Activated T-cell treated with anti-CD3 and anti-CD28 coated beads, Interleukin-2, amount 50 U/mL, for 4 hours (primary cell): Measurements from ENCODE around the gene BEX3. TPM values are rescaled to one million over a fixed set of nuclear protein-coding genes. Genes with fewer than 3 reads are reported as not detected.
"Not testable (repeated sequence)": the region's sequence is repeated elsewhere in the genome, so short reads cannot be mapped to it uniquely, and the experiment has no call there.

Experiments
- ATAC-seq, 2 donors: fragments of 200-7000 bp; cut with Tn5 transposase; one replicate each; pipeline ENCODE4 v1.10.0; 2021
- DNase-seq: peaks from one replicate; pipeline ENCODE4 v3.0.0-alpha.2; 2020
- H3K27me3 Mint-ChIP-seq: one replicate; pipeline ENCODE4 v1.8.0; 2021; ENCODE audit warnings: low read depth, mixed read lengths
- H3K36me3 Mint-ChIP-seq: one replicate; pipeline ENCODE4 v1.8.0; 2022; ENCODE audit warnings: mixed read lengths; ENCODE audit not compliant: insufficient read depth
- H3K4me1 Mint-ChIP-seq: one replicate; pipeline ENCODE4 v1.8.0; 2021; ENCODE audit warnings: low read depth, mixed read lengths
- H3K4me3 Mint-ChIP-seq: one replicate; pipeline ENCODE4 v1.8.0; 2021; ENCODE audit warnings: mild to moderate bottlenecking, moderate library complexity, mixed read lengths
- H3K9me3 Mint-ChIP-seq: one replicate; pipeline ENCODE4 v1.8.0; 2021; ENCODE audit warnings: mixed read lengths
- total RNA-seq, 3 donors: library from RNA; stranded (reverse); gene quantifications; one replicate each; pipeline ENCODE4 v1.2.1, GENCODE V29; 2021

The BEX3 gene
- total RNA-seq, 3 donors from 2014 or later, result 6.8 to 9.1 (median 7.6) TPM

DNA sequence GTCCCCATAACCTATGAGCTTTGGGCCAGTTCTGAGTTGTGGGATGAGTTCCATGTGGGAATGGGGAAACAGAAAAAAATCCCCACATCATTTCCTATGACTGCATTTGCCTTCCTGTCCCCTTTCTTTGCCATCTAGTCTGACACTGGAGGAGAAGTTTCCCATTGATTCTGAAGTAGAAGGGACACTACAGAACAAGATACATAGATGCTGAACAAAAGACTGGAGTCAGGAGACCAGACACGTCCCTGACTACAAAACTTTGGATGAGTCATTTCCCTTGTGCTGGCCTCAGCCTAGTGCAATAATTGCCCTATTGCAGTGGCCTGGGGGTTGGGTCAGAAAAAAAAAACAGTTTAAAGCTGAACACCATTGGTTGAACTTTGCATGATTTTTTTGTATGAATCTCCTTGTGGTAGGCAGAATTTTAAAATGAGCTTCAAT is 22.1 kb downstream of the BEX3 start:
- H3K4me3 Mint-ChIP-seq, result no peak overlapping the region
- no peaks in the 10 kb centered on the region for H3K9me3 Mint-ChIP-seq
- no peaks in the 10 kb centered on the region for H3K27me3 Mint-ChIP-seq
- no peaks in the 10 kb centered on the region for H3K4me1 Mint-ChIP-seq
- no peak for ATAC-seq
- no peak for DNase-seq
- H3K36me3 Mint-ChIP-seq, result no peaks in the 10 kb centered on the region

DNA sequence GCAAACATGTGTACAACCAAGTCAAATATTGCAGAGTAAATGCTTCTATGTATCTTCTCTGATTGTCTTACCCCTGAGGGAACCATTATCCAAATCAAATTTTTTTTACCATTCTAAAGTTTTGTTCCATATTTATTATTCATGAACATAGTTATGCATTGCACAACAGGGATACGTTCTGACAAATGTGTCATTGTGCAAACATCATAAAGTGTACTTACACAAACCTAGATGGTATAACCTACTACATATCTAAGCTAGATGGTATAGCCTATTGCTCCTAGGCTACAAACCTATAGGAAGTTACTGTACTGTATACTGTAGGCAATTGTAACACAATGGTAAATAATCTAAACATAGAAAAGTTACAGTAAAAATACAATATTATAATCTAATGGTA is 23.4 kb downstream of the BEX3 start:
- DNase-seq (no peak), ATAC-seq (no peak)
- Mint-ChIP-seq H3K36me3 (no peaks in the 10 kb centered on the region), H3K4me3 (no peak overlapping the region), H3K9me3 (no peaks in the 10 kb centered on the region), H3K4me1 (peaks cover 3% of the 10 kb centered on the region), H3K27me3 (no peaks in the 10 kb centered on the region)

- ATAC-seq (no peak), DNase-seq (no peak)
- H3K36me3 Mint-ChIP-seq, result no peaks in the 10 kb centered on the region
- no peak overlapping the region for H3K4me3 Mint-ChIP-seq
- peaks cover 3% of the 10 kb centered on the region for H3K4me1 Mint-ChIP-seq
- no peaks in the 10 kb centered on the region for H3K9me3 Mint-ChIP-seq
- no peaks in the 10 kb centered on the region for H3K27me3 Mint-ChIP-seq
Measured at GRCh38 chrX:103400931-103401330, 24.6 kb downstream of the BEX3 start.

GRCh38 chrX:103404231-103405008 is 28.1 kb downstream of the BEX3 start:
- Mint-ChIP-seq H3K27me3 (no peaks in the 10 kb centered on the region), H3K36me3 (no peaks in the 10 kb centered on the region), H3K4me3 (peak overlapping the region; percentile 80), H3K9me3 (no peaks in the 10 kb centered on the region), H3K4me1 (peaks cover 3% of the 10 kb centered on the region)
- peak; percentile 4 to 37 for ATAC-seq
- DNase-seq, result no peak

GRCh38 chrX:103405009-103405333 is 28.6 kb downstream of the BEX3 start:
- DNase-seq (no peak), ATAC-seq (no peak)
- no peaks in the 10 kb centered on the region for H3K36me3 Mint-ChIP-seq
- H3K27me3 Mint-ChIP-seq, result no peaks in the 10 kb centered on the region
- no peaks in the 10 kb centered on the region for H3K9me3 Mint-ChIP-seq
- peaks cover 3% of the 10 kb centered on the region for H3K4me1 Mint-ChIP-seq
- peak overlapping the region; percentile 80 for H3K4me3 Mint-ChIP-seq

GRCh38 chrX:103406256-103406655 is 29.9 kb downstream of the BEX3 start:
- peaks cover 3% of the 10 kb centered on the region for H3K4me1 Mint-ChIP-seq
- no peak overlapping the region for H3K4me3 Mint-ChIP-seq
- H3K27me3 Mint-ChIP-seq, result no peaks in the 10 kb centered on the region

GRCh38 chrX:103407776-103408175 is 31.4 kb downstream of the BEX3 start:
- Mint-ChIP-seq H3K9me3 (no peaks in the 10 kb centered on the region), H3K4me3 (no peak overlapping the region), H3K27me3 (no peaks in the 10 kb centered on the region), H3K4me1 (peaks cover 3% of the 10 kb centered on the region), H3K36me3 (no peaks in the 10 kb centered on the region)
- DNase-seq, result no peak
- no peak for ATAC-seq

More at GRCh38 chrX:103406256-103406655, 29.9 kb downstream of the BEX3 start:
- DNase-seq (no peak), ATAC-seq (no peak)
- H3K36me3 Mint-ChIP-seq, result no peaks in the 10 kb centered on the region
- H3K9me3 Mint-ChIP-seq, result no peaks in the 10 kb centered on the region

DNA sequence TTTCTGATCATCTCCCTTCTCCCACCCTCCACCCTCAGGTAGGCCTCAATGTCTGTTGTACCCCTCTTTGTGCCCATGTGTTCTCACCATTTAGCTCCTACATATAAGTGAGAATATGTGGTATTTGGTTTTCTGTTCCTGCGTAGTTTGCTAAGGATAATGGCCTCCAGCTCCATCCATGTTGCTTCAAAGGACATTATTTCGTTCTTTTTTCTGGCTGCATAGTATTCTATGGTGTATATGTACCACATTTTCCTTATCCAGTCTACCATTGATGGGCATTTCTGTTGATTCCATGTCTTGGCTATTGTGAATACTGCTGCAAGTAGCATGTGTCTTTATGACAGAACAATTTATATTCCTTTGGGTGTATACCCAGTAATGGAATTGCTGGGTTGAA is 35.4 kb downstream of the BEX3 start:
- DNase-seq, H3K4me3 Mint-ChIP-seq, H3K36me3 Mint-ChIP-seq, ATAC-seq, H3K4me1 Mint-ChIP-seq, H3K9me3 Mint-ChIP-seq, H3K27me3 Mint-ChIP-seq: not testable (repeated sequence)

DNA sequence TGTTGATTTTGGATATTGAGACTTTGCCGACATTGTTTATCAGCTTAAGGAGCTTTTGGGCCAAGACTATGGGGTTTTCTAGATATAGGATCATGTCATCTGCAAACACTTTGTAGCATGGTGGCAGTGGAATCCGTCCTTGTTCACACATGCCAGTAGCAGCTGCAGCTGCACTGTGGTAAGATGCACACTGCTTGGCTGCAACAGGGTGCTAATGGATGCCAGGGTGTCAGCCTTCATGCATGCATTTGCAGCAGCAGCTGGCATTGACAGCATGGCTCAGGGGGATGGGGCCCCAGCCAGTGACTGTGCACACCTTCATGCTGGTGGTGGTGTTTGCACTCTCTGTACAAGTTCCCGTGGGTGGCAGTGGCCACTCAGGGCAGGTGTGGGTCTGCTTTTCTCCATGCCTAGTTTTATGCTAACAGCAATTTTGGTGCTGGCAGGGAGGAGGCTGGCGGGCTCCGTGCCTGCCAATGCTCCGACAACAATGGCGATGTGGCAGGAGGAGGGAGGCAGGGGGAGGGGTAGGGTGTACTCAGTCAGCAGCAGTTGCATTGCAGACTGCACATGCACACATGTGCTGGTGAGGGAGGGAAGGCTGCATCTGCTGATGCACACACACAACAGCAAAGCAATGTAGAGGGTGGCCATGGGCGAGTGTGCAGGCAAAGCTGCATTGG is 37.5 kb downstream of the BEX3 start:
- ATAC-seq (no peak), DNase-seq (no peak)
- Mint-ChIP-seq H3K4me1 (peaks cover 7% of the 10 kb centered on the region), H3K36me3 (no peaks in the 10 kb centered on the region), H3K27me3 (no peaks in the 10 kb centered on the region), H3K9me3 (no peaks in the 10 kb centered on the region), H3K4me3 (no peak overlapping the region)

DNA sequence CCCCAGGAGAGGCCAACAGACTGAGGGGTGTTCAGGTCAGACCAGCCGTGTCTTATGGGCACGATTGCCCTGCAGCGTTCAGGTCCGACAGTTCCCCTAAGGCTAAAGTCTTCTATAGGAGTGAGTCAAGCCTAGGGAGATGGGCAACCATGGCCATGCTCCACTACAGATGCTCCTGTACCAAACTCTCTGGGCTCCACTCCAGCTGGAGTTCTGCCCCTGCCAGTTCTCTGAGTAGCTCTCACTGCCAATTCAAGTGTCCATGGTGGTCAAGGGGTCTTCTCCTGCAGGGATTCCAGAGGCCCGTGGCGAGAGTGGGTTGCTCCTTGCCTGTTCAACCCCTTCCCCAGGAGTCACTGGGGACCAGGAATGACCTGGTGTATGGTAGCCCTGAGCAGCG is 38.2 kb downstream of the BEX3 start:
- H3K9me3 Mint-ChIP-seq, result no peaks in the 10 kb centered on the region
- no peaks in the 10 kb centered on the region for H3K27me3 Mint-ChIP-seq
- no peak for ATAC-seq
- peaks cover 7% of the 10 kb centered on the region for H3K4me1 Mint-ChIP-seq
- DNase-seq, result no peak
- H3K36me3 Mint-ChIP-seq, result no peaks in the 10 kb centered on the region
- H3K4me3 Mint-ChIP-seq, result no peak overlapping the region

DNA sequence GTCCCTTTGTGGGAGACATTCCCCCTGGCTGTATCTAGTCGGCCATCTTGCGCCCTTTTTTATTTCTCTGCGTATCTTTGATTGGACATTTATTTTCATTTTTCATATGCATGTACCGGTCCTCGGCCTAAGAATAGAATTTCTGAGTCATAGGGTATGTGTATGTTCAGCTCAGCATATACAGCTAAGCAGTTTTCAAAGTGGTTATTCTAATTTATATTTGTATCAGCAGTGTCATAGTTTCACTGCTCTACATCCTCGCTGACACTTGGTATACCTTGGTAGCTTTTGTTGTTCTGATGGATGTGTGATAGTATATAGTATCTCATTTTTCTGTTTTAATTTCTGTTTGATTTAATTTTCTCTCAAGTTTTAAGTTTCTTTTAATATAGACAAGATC is 38.7 kb downstream of the BEX3 start:
- Mint-ChIP-seq H3K27me3 (no peaks in the 10 kb centered on the region), H3K9me3 (no peaks in the 10 kb centered on the region), H3K4me1 (peaks cover 7% of the 10 kb centered on the region), H3K4me3 (no peak overlapping the region), H3K36me3 (no peaks in the 10 kb centered on the region)
- ATAC-seq (no peak), DNase-seq (no peak)

DNA sequence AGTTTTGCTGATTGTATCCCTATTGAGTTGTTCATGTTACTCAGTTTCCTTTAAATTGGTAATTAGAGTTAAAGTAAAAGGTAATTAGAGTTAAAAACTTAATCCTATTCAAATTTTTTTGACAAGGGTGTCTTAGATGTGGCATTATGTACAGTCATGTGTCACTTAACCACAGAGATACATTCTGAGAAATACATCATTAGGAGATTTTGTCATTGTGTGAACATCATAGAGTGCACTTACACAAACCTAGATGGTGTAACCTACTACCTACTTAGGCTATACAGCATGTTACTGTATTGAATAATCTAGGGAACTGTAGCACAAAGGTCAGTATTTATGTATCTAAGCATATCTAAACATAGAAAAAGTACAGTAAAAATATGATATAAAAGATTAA is 39.2 kb downstream of the BEX3 start:
- peak in 1 of 2 donors; percentile 43 for ATAC-seq
- H3K27me3 Mint-ChIP-seq, result no peaks in the 10 kb centered on the region

DNA sequence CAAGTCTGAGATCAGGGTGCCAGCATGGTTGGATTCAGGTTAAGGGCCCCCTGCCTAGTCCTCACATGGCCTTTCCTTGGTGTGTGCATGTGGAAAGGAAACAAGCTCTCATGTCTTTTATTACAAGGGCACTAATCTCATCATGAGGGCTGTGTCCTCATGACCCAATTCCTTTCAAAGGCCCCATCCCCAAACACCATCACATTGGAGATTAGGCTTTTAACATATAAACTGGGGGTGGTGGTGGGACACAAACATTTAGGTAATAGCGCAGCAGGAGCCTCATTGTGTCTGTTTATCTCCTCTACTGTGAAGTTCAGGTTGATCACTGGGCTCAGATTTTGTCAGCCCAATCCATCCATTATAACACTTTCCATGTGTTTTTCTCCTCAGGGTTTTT is 41.0 kb downstream of the BEX3 start:
- no peaks in the 10 kb centered on the region for H3K9me3 Mint-ChIP-seq
- H3K4me1 Mint-ChIP-seq, result peaks cover 7% of the 10 kb centered on the region
- DNase-seq, result no peak
- no peak for ATAC-seq
- no peak overlapping the region for H3K4me3 Mint-ChIP-seq
- H3K36me3 Mint-ChIP-seq, result no peaks in the 10 kb centered on the region
- no peaks in the 10 kb centered on the region for H3K27me3 Mint-ChIP-seq

More for the DNA sequence above, 39.2 kb downstream of the BEX3 start:
- no peak for DNase-seq
- Mint-ChIP-seq H3K4me3 (no peak overlapping the region), H3K36me3 (no peaks in the 10 kb centered on the region), H3K4me1 (peaks cover 7% of the 10 kb centered on the region), H3K9me3 (no peaks in the 10 kb centered on the region)

DNA sequence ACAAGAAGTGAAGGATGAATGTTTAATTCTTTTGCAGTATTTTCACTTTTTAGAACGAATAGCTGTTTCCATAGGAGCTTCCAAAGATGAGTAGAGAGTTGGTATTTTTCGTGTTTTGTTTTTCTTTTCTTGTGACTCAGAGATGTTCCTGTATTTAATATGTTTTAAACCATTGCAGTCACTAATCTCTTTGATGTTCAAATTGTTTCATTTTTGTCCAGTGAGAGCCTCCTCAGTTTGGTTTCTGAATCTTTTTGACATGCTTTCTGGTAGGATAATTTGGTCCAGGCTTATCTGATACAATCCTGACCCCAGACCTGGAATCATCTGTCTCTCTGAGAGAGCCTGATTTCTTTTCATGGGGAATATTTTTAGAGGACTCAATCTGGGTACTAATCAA is 41.6 kb downstream of the BEX3 start:
- H3K9me3 Mint-ChIP-seq, result no peaks in the 10 kb centered on the region
- DNase-seq, result no peak
- ATAC-seq, result no peak
- no peaks in the 10 kb centered on the region for H3K36me3 Mint-ChIP-seq
- peaks cover 7% of the 10 kb centered on the region for H3K4me1 Mint-ChIP-seq
- no peaks in the 10 kb centered on the region for H3K27me3 Mint-ChIP-seq
- H3K4me3 Mint-ChIP-seq, result no peak overlapping the region

DNA sequence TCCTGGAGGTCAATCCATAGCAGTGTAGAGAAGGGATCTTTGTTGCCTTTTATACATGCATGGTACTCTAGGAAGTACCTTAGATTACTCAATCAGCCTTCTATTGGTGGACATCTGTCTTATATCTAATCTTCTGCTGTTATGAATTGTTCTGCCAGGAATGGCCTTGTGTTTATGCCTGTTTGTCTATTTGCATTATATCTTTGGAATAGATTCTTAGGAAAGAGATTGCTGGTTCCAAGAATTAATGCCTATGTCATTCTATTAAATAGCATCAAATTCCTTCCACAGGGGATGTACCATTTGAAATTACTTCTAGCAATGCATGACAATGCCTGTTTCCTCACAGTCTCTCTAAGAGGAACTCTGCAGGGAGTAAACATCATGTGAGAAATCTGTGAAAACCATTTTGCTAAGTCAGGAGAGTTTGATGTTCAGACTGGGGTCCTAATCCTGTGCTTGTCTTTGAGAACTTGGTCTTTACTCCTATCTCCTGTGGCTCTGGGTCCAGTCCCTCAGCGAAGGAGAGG is 42.5 kb downstream of the BEX3 start:
- H3K9me3 Mint-ChIP-seq, result no peaks in the 10 kb centered on the region
- no peak overlapping the region for H3K4me3 Mint-ChIP-seq
- no peaks in the 10 kb centered on the region for H3K27me3 Mint-ChIP-seq
- peaks cover 7% of the 10 kb centered on the region for H3K4me1 Mint-ChIP-seq
- DNase-seq (no peak), ATAC-seq (no peak)
- H3K36me3 Mint-ChIP-seq, result no peaks in the 10 kb centered on the region
